MM.1S (cell line): ENCODE measurements around the gene CENPU.
"Not testable (repeated sequence)": the region's sequence is repeated elsewhere in the genome, so short reads cannot be mapped to it uniquely, and the experiment has no call there.

Source experiments
- DNase-seq: peaks from one replicate; pipeline ENCODE4 v3.0.0-alpha.2; 2015
- H2AFZ ChIP-seq: fragments of 300-600 bp; sonication (generic); 2 replicates; pipeline ENCODE4 v1.6.0; 2016; ENCODE audit warnings: antibody characterized with exemption, low read length
- H3F3A ChIP-seq: fragments of 300-600 bp; sonication (generic); 2 replicates; pipeline ENCODE4 v1.6.1; 2016; ENCODE audit warnings: mild to moderate bottlenecking, antibody characterized with exemption, low read length, moderate library complexity, mixed read lengths; ENCODE audit not compliant: insufficient read depth
- H3K27ac ChIP-seq: fragments of 300-600 bp; sonication (generic); 2 replicates; pipeline ENCODE4 v1.5.1; 2016; ENCODE audit warnings: mild to moderate bottlenecking, low read length
- H3K27me3 ChIP-seq: fragments of 300-600 bp; sonication (generic); replicated peaks from 2 replicates; pipeline ENCODE4 v1.6.0; 2016; ENCODE audit warnings: low read length; ENCODE audit not compliant: insufficient read depth
- H3K36me3 ChIP-seq: fragments of 300-600 bp; sonication (generic); replicated peaks from 2 replicates; pipeline ENCODE4 v1.6.1; 2016; ENCODE audit warnings: mild to moderate bottlenecking, low read length, mixed read lengths; ENCODE audit not compliant: insufficient read depth
- H3K4me1 ChIP-seq: fragments of 300-600 bp; sonication (generic); 2 replicates; pipeline ENCODE4 v1.6.1; 2016; ENCODE audit warnings: low read length, mixed read lengths
- H3K4me2 ChIP-seq: fragments of 300-600 bp; sonication (generic); 2 replicates; pipeline ENCODE4 v1.6.0; 2016; ENCODE audit warnings: low read depth, low read length
- H3K4me3 ChIP-seq: fragments of 300-600 bp; sonication (generic); 2 replicates; pipeline ENCODE4 v1.5.1; 2016; ENCODE audit warnings: low read length, mixed read lengths
- H3K79me2 ChIP-seq: fragments of 300-600 bp; sonication (generic); 2 replicates; pipeline ENCODE4 v1.6.1; 2016; ENCODE audit warnings: mixed run types, low read length, mixed read lengths
- H3K9ac ChIP-seq: fragments of 300-600 bp; sonication (generic); 2 replicates; pipeline ENCODE4 v1.6.1; 2016; ENCODE audit warnings: low read length, mixed read lengths
- H3K9me2 ChIP-seq: fragments of 300-600 bp; sonication (generic); replicated peaks from 2 replicates; pipeline ENCODE4 v1.6.1; 2016; ENCODE audit warnings: mild to moderate bottlenecking, low read length, mixed read lengths; ENCODE audit not compliant: insufficient read depth
- H3K9me3 ChIP-seq: fragments of 300-600 bp; sonication (generic); replicated peaks from 2 replicates; pipeline ENCODE4 v1.6.1; 2016; ENCODE audit warnings: mild to moderate bottlenecking, low read length, mixed read lengths; ENCODE audit not compliant: insufficient read depth
- H4K20me1 ChIP-seq: fragments of 300-600 bp; sonication (generic); 2 replicates; pipeline ENCODE4 v1.6.1; 2016; ENCODE audit warnings: mild to moderate bottlenecking, low read length, moderate library complexity, mixed read lengths; ENCODE audit not compliant: insufficient read depth
- CTCF ChIP-seq: fragments of 300-600 bp; sonication (generic); IDR thresholded peaks from 2 replicates; pipeline ENCODE4 v1.5.1; 2016; ENCODE audit warnings: antibody characterized with exemption, low read length, mixed read lengths
- EZH2 ChIP-seq: fragments of 300-600 bp; sonication (generic); optimal IDR thresholded peaks from 2 replicates; pipeline ENCODE3; 2017; ENCODE audit warnings: low read depth, mild to moderate bottlenecking, antibody characterized with exemption, low read length, mixed read lengths
- EZH2phosphoT487 ChIP-seq: fragments of 300-600 bp; sonication (generic); IDR thresholded peaks from 2 replicates; pipeline ENCODE4 v1.6.1; 2018; ENCODE audit warnings: antibody characterized with exemption, low read length

The CENPU gene

GRCh38 chr4:184657144-184657543 is 76.8 kb downstream of the CENPU start:
- Histone ChIP-seq H3K9me2 (no peaks in the 10 kb centered on the region), H3K27ac (no peak overlapping the region), H3K4me1 (peaks cover 1% of the 10 kb centered on the region; the same call in 1 of the 2 replicates), H3K9me3 (no peaks in the 10 kb centered on the region), H4K20me1 (no peaks in the 10 kb centered on the region), H3K4me2 (no peak overlapping the region), H3K36me3 (no peaks in the 10 kb centered on the region), H3K9ac (no peak overlapping the region), H3K79me2 (no peaks in the 10 kb centered on the region), H2AFZ (no peak overlapping the region), H3K27me3 (no peaks in the 10 kb centered on the region), H3F3A (no peaks in the 10 kb centered on the region), H3K4me3 (no peak overlapping the region)
- DNase-seq = no peak
- TF ChIP-seq CTCF (no peak), EZH2phosphoT487 (no peak), EZH2 (no peak)

GRCh38 chr4:184655889-184656869 is 77.7 kb downstream of the CENPU start:
- no peaks in the 10 kb centered on the region for H3K79me2 ChIP-seq
- H3K4me2 ChIP-seq = no peak overlapping the region
- H3K9me3 ChIP-seq = no peaks in the 10 kb centered on the region
- no peak for DNase-seq
- H3K4me3 ChIP-seq = no peak overlapping the region
- H3K4me1 ChIP-seq = no peaks in the 10 kb centered on the region
- H4K20me1 ChIP-seq = no peaks in the 10 kb centered on the region
- no peaks in the 10 kb centered on the region for H3K36me3 ChIP-seq
- no peak overlapping the region for H2AFZ ChIP-seq
- H3K9me2 ChIP-seq = no peaks in the 10 kb centered on the region
- no peak overlapping the region for H3K9ac ChIP-seq
- no peaks in the 10 kb centered on the region for H3F3A ChIP-seq
- H3K27ac ChIP-seq = no peak overlapping the region
- H3K27me3 ChIP-seq = no peaks in the 10 kb centered on the region
- TF ChIP-seq CTCF = no peak
- TF ChIP-seq EZH2phosphoT487 = no peak

DNA sequence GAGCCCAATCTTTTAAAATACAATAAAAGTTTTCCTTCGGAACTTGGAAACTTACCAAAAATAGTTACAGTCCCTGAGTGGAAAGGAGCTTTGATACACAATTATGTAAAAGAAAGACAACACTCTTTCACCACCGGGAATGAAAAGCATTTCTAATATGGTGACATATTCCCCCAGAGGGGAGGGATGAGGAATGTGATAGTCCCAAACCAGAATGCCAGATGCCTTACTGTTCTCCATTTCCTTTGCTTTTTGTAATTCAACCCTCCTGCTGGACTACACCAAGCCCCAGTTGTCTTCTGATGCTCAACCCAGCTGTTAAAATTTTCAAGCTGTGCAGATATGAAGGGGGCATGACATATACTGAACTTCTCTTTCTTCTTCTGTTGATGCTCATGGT is 80.2 kb downstream of the CENPU start:
- H3K4me2 ChIP-seq = no peak overlapping the region
- no peak overlapping the region for H3K27ac ChIP-seq
- peaks cover 19% of the 10 kb centered on the region for H3K79me2 ChIP-seq
- 0 out of 2 replicates have a peak, but pooled peaks cover 6% of the 10 kb centered on the region for H3K4me1 ChIP-seq
- no peak overlapping the region for H2AFZ ChIP-seq
- no peaks in the 10 kb centered on the region for H3K27me3 ChIP-seq
- no peaks in the 10 kb centered on the region for H3K9me2 ChIP-seq
- H3K9me3 ChIP-seq = no peaks in the 10 kb centered on the region
- no peaks in the 10 kb centered on the region for H3K36me3 ChIP-seq
- TF ChIP-seq CTCF = no peak
- TF ChIP-seq EZH2phosphoT487 = no peak
- TF ChIP-seq EZH2 = no peak
- H3K4me3 ChIP-seq = no peak overlapping the region
- H3F3A ChIP-seq = 0 out of 2 replicates have a peak, but pooled peaks cover under 1% of the 10 kb centered on the region
- DNase-seq = no peak
- no peak overlapping the region for H3K9ac ChIP-seq
- H4K20me1 ChIP-seq = no peaks in the 10 kb centered on the region

DNA sequence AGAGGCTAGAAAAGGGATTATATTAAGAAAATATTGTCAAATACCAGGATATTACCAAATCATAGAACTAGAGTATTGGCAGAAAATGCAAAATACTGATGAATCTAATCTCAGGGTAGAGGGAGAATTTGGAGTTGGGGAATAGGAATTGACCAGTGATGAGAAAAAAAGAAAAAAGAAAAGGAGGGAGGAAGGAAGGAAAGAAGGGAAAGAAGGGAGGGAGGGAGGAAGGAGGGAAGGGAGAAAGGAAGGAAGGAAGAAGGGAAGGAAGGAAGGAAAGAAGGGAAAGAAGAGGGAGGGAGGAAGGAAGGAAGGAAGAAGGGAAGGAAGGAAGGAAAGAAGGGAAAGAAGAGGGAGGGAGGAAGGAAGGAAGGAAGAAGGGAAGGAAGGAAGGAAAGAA is 81.2 kb downstream of the CENPU start:
- H2AFZ ChIP-seq, H3K27me3 ChIP-seq, H3K9me2 ChIP-seq, DNase-seq, H3K4me3 ChIP-seq, H3K9ac ChIP-seq, H4K20me1 ChIP-seq, H3K4me2 ChIP-seq, H3K27ac ChIP-seq, H3K36me3 ChIP-seq, H3K9me3 ChIP-seq, H3K4me1 ChIP-seq: not testable (repeated sequence)
- Histone ChIP-seq H3K79me2 (peaks cover 28% of the 10 kb centered on the region), H3F3A (peaks cover 10% of the 10 kb centered on the region)
